Measurements from ENCODE around the gene PHLPP1. TPM values are rescaled to one million over a fixed set of nuclear protein-coding genes. Genes with fewer than 3 reads are reported as not detected.

The PHLPP1 gene
- total and polyA plus RNA-seq, 2 of the 4 experiments (the other 2 are of a cell fraction), result 3.3 to 3.6 TPM

GRCh38 chr18:62938006-62938405, 222.7 kb downstream of the PHLPP1 start:
- TF ChIP-seq MAFK (IDR thresholded peaks at IDR 0.05; ENCODE audit: low read depth, low read length) (peak; percentile 29; the same call in 1 of the 2 replicates), MAZ (IDR thresholded peaks at IDR 0.05; ENCODE audit: borderline replicate concordance, low read depth, low read length) (no peak)
- Histone ChIP-seq H3K36me3 (ENCODE audit: control insufficient read depth, insufficient read depth, low read length) (no peaks in the 10 kb centered on the region), H3K4ac (ENCODE audit: low read depth, low read length) (no peak overlapping the region), H3K9me3 (ENCODE audit: control insufficient read depth, insufficient read depth, low read length) (no peaks in the 10 kb centered on the region), H4K91ac (ENCODE audit: insufficient read depth, low read depth, low read length) (no peak overlapping the region), H4K20me1 (ENCODE audit: insufficient read depth, low read length) (no peaks in the 10 kb centered on the region), H3K18ac (ENCODE audit: low read depth, low read length) (no peak overlapping the region), H4K8ac (ENCODE audit: low read depth in 2 of 2, low read length in 2 of 2) (no peak overlapping the region), H3K9me1 (ENCODE audit: insufficient read depth, low read length) (0 out of 2 replicates have a peak, but pooled peaks cover 2% of the 10 kb centered on the region), H2AK5ac (ENCODE audit: low read depth, low read length) (no peak overlapping the region), H3K23ac (ENCODE audit: low read depth, low read length) (no peak overlapping the region), H2BK15ac (ENCODE audit: low read depth, low read length) (no peak overlapping the region), H2AFZ (replicated peaks; ENCODE audit: low read length, poor library complexity) (no peak overlapping the region), H3K56ac (ENCODE audit: extremely low read depth, insufficient read depth, low read length) (no peak overlapping the region), H3K4me3 (ENCODE audit: insufficient read depth, low read depth, low read length) (no peak overlapping the region), H3K14ac (replicated peaks; ENCODE audit: low read depth, low read length) (no peak overlapping the region), H3K79me1 (ENCODE audit: low read depth in 1 of 2, low read length in 2 of 2) (no peaks in the 10 kb centered on the region), H2BK20ac (ENCODE audit: low read depth, low read length) (no peak overlapping the region), H2BK120ac (ENCODE audit: low read depth, low read length) (no peak overlapping the region), H3K4me2 (ENCODE audit: low read depth, low read length) (peak overlapping the region; percentile 10; the same call in 1 of the 2 replicates), H2BK5ac (ENCODE audit: low read depth, low read length, poor library complexity, severe bottlenecking) (no peak overlapping the region), H3K27ac (ENCODE audit: insufficient read depth, low read length) (no peak overlapping the region), H3K9ac (ENCODE audit: low read depth, low read length) (no peak overlapping the region), H4K5ac (ENCODE audit: low read depth, low read length) (no peak overlapping the region), H3K4me1 (ENCODE audit: control insufficient read depth, insufficient read depth, low read length) (0 out of 2 replicates have a peak, but pooled peaks cover 4% of the 10 kb centered on the region), H3K27me3 (ENCODE audit: control insufficient read depth, insufficient read depth, low read length) (no peaks in the 10 kb centered on the region), H2AK9ac (replicated peaks; ENCODE audit: low read depth, low read length, poor library complexity) (no peak overlapping the region)
- ChIA-PET POLR2A (ENCODE audit: unreplicated experiment) (interaction anchor here (0.9 kb wide), 1 partner anchor 9 kb away, joined by 3 read pairs; no protein-coding TSS in a partner anchor), CTCF (interaction anchor here (1.4 kb wide), 1 partner anchor 9 kb away, joined by 3 read pairs; no protein-coding TSS in a partner anchor)
- no CpG with 5 or more reads among the region's 1 CpG for WGBS, 2 experiments (ENCODE audit: extremely low coverage in 2 of 2, insufficient read length in 1 of 2)
- ATAC-seq (ENCODE audit: low read depth) (peak; percentile 91), DNase-seq (peak; percentile 73)
- in situ Hi-C loops (cut with MboI; ENCODE audit: low sequenced_read_pairs) (no loop called here), intact Hi-C loops (cut with micrococcal nuclease) (no loop called here), dilution Hi-C loops (cut with HindIII; ENCODE audit: low sequenced_read_pairs, unreplicated experiment) (no loop called here)
- BruUV-seq (replicated peaks), result no TSS peak

Measured in IMR-90 (cell line).